Astrocyte (in vitro differentiated cells and primary cell): ENCODE measurements around the gene EXO5. TPM values are rescaled to one million over a fixed set of nuclear protein-coding genes. Genes with fewer than 3 reads are reported as not detected.
"Not testable (repeated sequence)": the region's sequence is repeated elsewhere in the genome, so short reads cannot be mapped to it uniquely, and the experiment has no call there.

Experiments
- DNase-seq: peaks from one replicate; pipeline ENCODE4 v3.0.0-alpha.2; 2010; ENCODE audit warnings: low read depth
- FAIRE-seq: peaks from 2 replicates; lab custom pipeline; 2011; peaks lifted over from hg19 to GRCh38; lab: Jason Lieb, UNC
- H2AFZ ChIP-seq: 2 replicates; pipeline ENCODE4 v1.6.0; 2012; ENCODE audit warnings: low read depth, low read length, inconsistent platforms
- H3K27ac ChIP-seq: 2 replicates; pipeline ENCODE4 v1.5.1; 2011; ENCODE audit warnings: low read depth, low read length, inconsistent platforms
- H3K27me3 ChIP-seq: 2 replicates; pipeline ENCODE4 v1.6.0; 2011; ENCODE audit warnings: low read length, inconsistent platforms; ENCODE audit not compliant: insufficient read depth
- H3K36me3 ChIP-seq: 2 replicates; pipeline ENCODE4 v1.5.1; 2011; ENCODE audit warnings: low read length, inconsistent platforms; ENCODE audit not compliant: insufficient read depth
- H3K4me1 ChIP-seq: 2 replicates; pipeline ENCODE4 v1.5.1; 2011; ENCODE audit warnings: low read length, inconsistent platforms; ENCODE audit not compliant: insufficient read depth
- H3K4me2 ChIP-seq: 2 replicates; pipeline ENCODE4 v1.6.0; 2012; ENCODE audit warnings: low read length, inconsistent platforms
- H3K4me3 ChIP-seq: 2 replicates; pipeline ENCODE4 v1.5.1; 2011; ENCODE audit warnings: low read depth, mild to moderate bottlenecking, low read length, inconsistent platforms; ENCODE audit not compliant: insufficient read depth
- H3K79me2 ChIP-seq: 2 replicates; pipeline ENCODE4 v1.6.0; 2012; ENCODE audit warnings: mild to moderate bottlenecking, low read length, inconsistent platforms; ENCODE audit not compliant: insufficient read depth
- H3K9ac ChIP-seq: 2 replicates; pipeline ENCODE4 v1.6.0; 2012; ENCODE audit warnings: mild to moderate bottlenecking, low read length, inconsistent platforms
- H3K9me3 ChIP-seq: 2 replicates; pipeline ENCODE4 v1.5.1; 2012; ENCODE audit warnings: low read depth, mild to moderate bottlenecking, low read length, inconsistent platforms; ENCODE audit not compliant: insufficient read depth
- H4K20me1 ChIP-seq: 2 replicates; pipeline ENCODE4 v1.6.0; 2012; ENCODE audit warnings: low read length, inconsistent platforms; ENCODE audit not compliant: insufficient read depth
- H3K27ac Mint-ChIP-seq: one replicate; pipeline ENCODE4 v1.8.0; 2021; ENCODE audit warnings: mild to moderate bottlenecking, mixed read lengths; ENCODE audit not compliant: unreplicated experiment
- H3K27me3 Mint-ChIP-seq: one replicate; pipeline ENCODE4 v1.8.0; 2021; ENCODE audit warnings: low read depth, mixed read lengths; ENCODE audit not compliant: unreplicated experiment
- H3K36me3 Mint-ChIP-seq: one replicate; pipeline ENCODE4 v1.8.0; 2021; ENCODE audit warnings: low read depth, mixed read lengths; ENCODE audit not compliant: unreplicated experiment
- H3K4me1 Mint-ChIP-seq: one replicate; pipeline ENCODE4 v1.8.0; 2021; ENCODE audit warnings: low read depth, mixed read lengths; ENCODE audit not compliant: unreplicated experiment
- H3K4me3 Mint-ChIP-seq: one replicate; pipeline ENCODE4 v1.8.0; 2021; ENCODE audit warnings: mild to moderate bottlenecking, moderate library complexity, mixed read lengths; ENCODE audit not compliant: unreplicated experiment
- H3K9me3 Mint-ChIP-seq: one replicate; pipeline ENCODE4 v1.8.0; 2021; ENCODE audit warnings: mild to moderate bottlenecking, mixed read lengths; ENCODE audit not compliant: unreplicated experiment
- EZH2 ChIP-seq: IDR thresholded peaks from 2 replicates; pipeline ENCODE4 v1.6.1; 2012; ENCODE audit warnings: mild to moderate bottlenecking, low read length, inconsistent platforms; ENCODE audit not compliant: insufficient read depth
- total RNA-seq: library from RNA; stranded (reverse); gene quantifications from 2 replicates; pipeline ENCODE4 v1.2.1, GENCODE V29; 2021
- TF ChIP-seq, protein P1 (sequence below): IDR thresholded peaks from 2 replicates; pipeline ENCODE4 v1.5.1; 2011; ENCODE audit warnings: low read depth, mild to moderate bottlenecking, inconsistent platforms, low read length, moderate library complexity; ENCODE audit not compliant: insufficient read depth

Gene EXO5
- total RNA-seq, 1 donor from 2014 or later: 6.5 TPM

DNA sequence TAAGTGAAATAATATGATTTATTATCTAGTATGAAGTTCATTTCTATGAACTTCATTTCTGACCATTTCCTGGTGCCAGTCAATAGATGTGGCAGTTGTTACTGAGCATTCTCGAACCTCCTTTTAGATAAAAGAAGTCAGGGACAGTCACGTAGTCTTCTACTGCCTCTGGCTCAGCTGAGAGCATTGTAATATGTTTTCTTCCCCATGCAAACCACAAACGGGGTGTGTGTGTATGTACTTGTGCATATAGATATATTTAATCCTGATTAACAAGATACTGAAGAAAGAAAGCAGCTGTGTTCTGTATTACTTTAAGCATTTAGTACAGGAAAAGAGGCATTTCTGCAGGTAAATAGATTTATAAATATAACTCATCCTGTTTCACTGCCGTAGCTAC is 44.5 kb downstream of the EXO5 start:
- Mint-ChIP-seq H3K4me3 (no peak overlapping the region), H3K27ac (no peak overlapping the region), H3K36me3 (peaks cover 2% of the 10 kb centered on the region), H3K27me3 (peaks cover 3% of the 10 kb centered on the region), H3K4me1 (no peaks in the 10 kb centered on the region), H3K9me3 (no peaks in the 10 kb centered on the region)
- H3K36me3 ChIP-seq: no peaks in the 10 kb centered on the region
- DNase-seq (no peak), FAIRE-seq (no peak)
- H3K4me1 ChIP-seq: no peaks in the 10 kb centered on the region
- H3K27ac ChIP-seq: no peak overlapping the region
- no peak for TF ChIP-seq EZH2
- TF ChIP-seq, protein P1, sequence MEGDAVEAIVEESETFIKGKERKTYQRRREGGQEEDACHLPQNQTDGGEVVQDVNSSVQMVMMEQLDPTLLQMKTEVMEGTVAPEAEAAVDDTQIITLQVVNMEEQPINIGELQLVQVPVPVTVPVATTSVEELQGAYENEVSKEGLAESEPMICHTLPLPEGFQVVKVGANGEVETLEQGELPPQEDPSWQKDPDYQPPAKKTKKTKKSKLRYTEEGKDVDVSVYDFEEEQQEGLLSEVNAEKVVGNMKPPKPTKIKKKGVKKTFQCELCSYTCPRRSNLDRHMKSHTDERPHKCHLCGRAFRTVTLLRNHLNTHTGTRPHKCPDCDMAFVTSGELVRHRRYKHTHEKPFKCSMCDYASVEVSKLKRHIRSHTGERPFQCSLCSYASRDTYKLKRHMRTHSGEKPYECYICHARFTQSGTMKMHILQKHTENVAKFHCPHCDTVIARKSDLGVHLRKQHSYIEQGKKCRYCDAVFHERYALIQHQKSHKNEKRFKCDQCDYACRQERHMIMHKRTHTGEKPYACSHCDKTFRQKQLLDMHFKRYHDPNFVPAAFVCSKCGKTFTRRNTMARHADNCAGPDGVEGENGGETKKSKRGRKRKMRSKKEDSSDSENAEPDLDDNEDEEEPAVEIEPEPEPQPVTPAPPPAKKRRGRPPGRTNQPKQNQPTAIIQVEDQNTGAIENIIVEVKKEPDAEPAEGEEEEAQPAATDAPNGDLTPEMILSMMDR: no peak
- H3K4me3 ChIP-seq: no peak overlapping the region
- H4K20me1 ChIP-seq: no peaks in the 10 kb centered on the region
- H3K27me3 ChIP-seq: no peaks in the 10 kb centered on the region
- no peak overlapping the region for H3K9ac ChIP-seq
- H3K4me2 ChIP-seq: no peak overlapping the region
- no peaks in the 10 kb centered on the region for H3K9me3 ChIP-seq
- no peaks in the 10 kb centered on the region for H3K79me2 ChIP-seq
- H2AFZ ChIP-seq: no peak overlapping the region

DNA sequence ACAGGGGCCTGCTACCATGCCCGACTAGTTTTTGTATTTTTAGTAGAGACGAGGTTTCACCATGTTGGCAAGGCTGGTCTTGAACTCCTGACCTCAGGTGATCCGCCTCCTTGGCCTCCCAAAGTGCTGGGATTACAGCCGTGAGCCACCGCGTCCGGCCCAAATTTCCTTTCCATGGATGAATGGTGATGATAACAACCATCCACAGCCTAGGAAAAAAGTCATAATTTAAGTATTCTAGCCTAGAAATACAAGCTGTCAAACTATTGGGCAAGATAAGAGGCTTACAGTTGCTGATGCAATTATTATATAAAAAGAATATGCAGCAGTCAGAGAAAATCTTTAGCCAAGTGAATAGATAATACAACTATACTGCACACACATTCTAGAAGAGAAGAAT is 46.2 kb downstream of the EXO5 start:
- H3K4me2 ChIP-seq, DNase-seq, H3K9me3 ChIP-seq, H3K9ac ChIP-seq, H3K27ac ChIP-seq, H3K27ac Mint-ChIP-seq, H3K36me3 Mint-ChIP-seq, H3K27me3 ChIP-seq, H3K4me3 ChIP-seq, H3K4me1 Mint-ChIP-seq, FAIRE-seq, H2AFZ ChIP-seq, H3K9me3 Mint-ChIP-seq, H3K4me3 Mint-ChIP-seq, H3K4me1 ChIP-seq, H3K79me2 ChIP-seq, H4K20me1 ChIP-seq, H3K27me3 Mint-ChIP-seq, H3K36me3 ChIP-seq: not testable (repeated sequence)

DNA sequence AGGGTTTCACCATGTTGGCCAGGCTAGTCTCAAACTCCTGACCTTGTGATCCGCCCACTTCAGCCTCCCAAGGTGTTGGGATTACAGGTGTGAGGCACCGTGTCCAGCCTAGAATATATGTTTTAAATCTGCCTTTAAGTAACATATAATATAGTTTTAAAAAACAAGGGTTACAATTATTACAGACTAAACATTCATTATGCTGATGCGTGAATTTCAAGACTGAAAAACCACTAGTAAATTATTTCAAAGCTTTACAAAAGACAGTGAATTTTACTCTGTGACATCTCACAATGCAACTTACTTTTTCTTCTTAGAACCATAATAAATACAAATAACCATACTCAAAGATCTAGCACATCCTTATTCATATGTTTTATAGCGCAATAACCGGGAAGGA is 47.6 kb downstream of the EXO5 start:
- H3K4me3 ChIP-seq: no peak overlapping the region
- TF ChIP-seq EZH2: no peak
- TF ChIP-seq, protein P1: no peak
- H3K79me2 ChIP-seq: no peaks in the 10 kb centered on the region
- H2AFZ ChIP-seq: no peak overlapping the region
- no peak for DNase-seq
- H3K9me3 Mint-ChIP-seq: peaks cover 5% of the 10 kb centered on the region
- H3K4me2 ChIP-seq: no peak overlapping the region
- H3K27me3 Mint-ChIP-seq: peaks cover 3% of the 10 kb centered on the region
- no peaks in the 10 kb centered on the region for H3K27me3 ChIP-seq
- FAIRE-seq: no peak
- no peaks in the 10 kb centered on the region for H4K20me1 ChIP-seq
- H3K27ac Mint-ChIP-seq: no peak overlapping the region
- no peak overlapping the region for H3K27ac ChIP-seq
- no peaks in the 10 kb centered on the region for H3K9me3 ChIP-seq
- no peaks in the 10 kb centered on the region for H3K36me3 ChIP-seq
- H3K36me3 Mint-ChIP-seq: no peaks in the 10 kb centered on the region
- H3K4me3 Mint-ChIP-seq: no peak overlapping the region
- H3K4me1 Mint-ChIP-seq: no peaks in the 10 kb centered on the region
- no peaks in the 10 kb centered on the region for H3K4me1 ChIP-seq
- H3K9ac ChIP-seq: no peak overlapping the region

DNA sequence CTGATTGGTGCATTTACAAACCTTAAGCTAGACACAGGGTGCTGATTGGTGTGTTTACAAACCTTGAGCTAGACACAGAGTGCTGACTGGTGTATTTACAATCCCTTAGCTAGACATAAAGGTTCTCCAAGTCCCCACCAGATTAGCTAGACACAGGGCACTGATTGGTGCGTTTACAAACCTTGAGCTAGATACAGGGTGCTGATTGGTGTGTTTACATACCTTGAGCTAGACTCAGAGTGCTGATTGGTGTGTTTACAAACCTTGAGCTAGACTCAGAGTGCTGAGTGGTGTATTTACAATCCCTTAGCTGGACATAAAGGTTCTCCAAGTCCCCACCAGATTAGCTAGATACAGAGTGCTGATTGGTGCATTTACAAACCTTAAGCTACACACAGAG is 49.7 kb downstream of the EXO5 start:
- not testable (repeated sequence) for H3K36me3 ChIP-seq, H3K4me3 Mint-ChIP-seq, H3K4me3 ChIP-seq, H3K4me2 ChIP-seq, H4K20me1 ChIP-seq, H3K9me3 ChIP-seq, H3K27ac Mint-ChIP-seq, H3K27ac ChIP-seq, H3K79me2 ChIP-seq, H3K9ac ChIP-seq, H3K36me3 Mint-ChIP-seq, FAIRE-seq, H3K27me3 Mint-ChIP-seq, H3K9me3 Mint-ChIP-seq, DNase-seq, H3K4me1 Mint-ChIP-seq, H3K27me3 ChIP-seq, H3K4me1 ChIP-seq, H2AFZ ChIP-seq
